ENCODE measurements around the gene CAPZA1. TPM values are rescaled to one million over a fixed set of nuclear protein-coding genes. Genes with fewer than 3 reads are reported as not detected.
A peak's percentile ranks its signal among the peaks of the same experiment; 100 is the strongest.

Gene CAPZA1
- total and polyA plus RNA-seq, 10 of the 15 experiments (the other 5 are each of a cell fraction or from before 2014, with no cell fraction given): 187 to 886 (median 278) TPM

GRCh38 chr1:112713466-112714312 lies 94.1 kb downstream of the CAPZA1 start:
- CTCF ChIA-PET: interaction anchor here (0.6 to 10.8 kb wide), 10 partner anchors 11 to 362 kb away, joined by 3 to 428 read pairs (median 10); partner anchors contain the start of gene MOV10
- FAIRE-seq (peak; percentile 80), DNase-seq (ENCODE audit: low read depth, low spot score) (no peak), ATAC-seq (peak; percentile 32)
- Histone ChIP-seq H3K4me1 (ENCODE audit: control insufficient read depth, insufficient read depth, low read length) (peaks cover 22% of the 10 kb centered on the region), H3K79me2 (ENCODE audit: control insufficient read depth, insufficient read depth, low read length) (no peaks in the 10 kb centered on the region), H3K4me3 (peak overlapping the region; percentile 79; the same call in 1 of the 2 replicates), H3K9ac (ENCODE audit: control insufficient read depth, insufficient read depth, low read length) (no peak overlapping the region; the same call in 1 of the 2 replicates), H2AFZ (ENCODE audit: control insufficient read depth, low read depth, low read length) (no peak overlapping the region; the same call in 1 of the 2 replicates), H3K36me3 (ENCODE audit: control insufficient read depth in 2 of 2, insufficient read depth in 2 of 2, low read length in 1 of 2) (no peaks in the 10 kb centered on the region), H4K20me1 (ENCODE audit: control insufficient read depth, insufficient read depth) (0 out of 2 replicates have a peak, but pooled peaks cover 3% of the 10 kb centered on the region), H3K4me2 (ENCODE audit: control insufficient read depth, insufficient read depth) (peak overlapping the region; percentile 98), H3K9me3 (replicated peaks; ENCODE audit: control insufficient read depth, insufficient read depth, low read length) (no peaks in the 10 kb centered on the region), H3K27ac (ENCODE audit: control insufficient read depth, insufficient read depth) (no peak overlapping the region), H3K27me3 (replicated peaks in 1 of 2; ENCODE audit: control insufficient read depth in 2 of 2, insufficient read depth in 2 of 2, low read length in 1 of 2) (no peaks in the 10 kb centered on the region)
- POLR2A ChIA-PET: interaction anchor here (0.5 to 1.3 kb wide), 3 partner anchors 9 to 217 kb away, joined by 3 to 6 read pairs (median 4); no protein-coding TSS in a partner anchor
- in situ Hi-C loops (cut with MboI): no loop called here
- intact Hi-C loops (cut with micrococcal nuclease; ENCODE audit: unreplicated experiment): loop anchor here (2.0 to 10.0 kb wide), 3 partner anchors 95 to 681 kb away; partner anchors contain the start of genes CAPZA1, MAGI3 and ST7L
- SMC1A ChIA-PET (ENCODE audit: uncharacterized antibody, unreplicated experiment): interaction anchor here (1.0 to 8.7 kb wide), 3 partner anchors 9 to 89 kb away, joined by 3 to 178 read pairs (median 14); no protein-coding TSS in a partner anchor
- 46% methylated on average over 14 of the region's 14 CpGs for WGBS (ENCODE audit: insufficient coverage, insufficient replicate concordance, low lambda C conversion rate, missing lambda C conversion rate)
- RAD21 ChIA-PET (ENCODE audit: unreplicated experiment): interaction anchor here (2.2 to 8.6 kb wide), 6 partner anchors 13 to 322 kb away, joined by 6 to 192 read pairs (median 20); partner anchors contain the start of gene CTTNBP2NL
- no TSS peak for BruUV-seq (replicated peaks)
- TF ChIP-seq, protein P1, sequence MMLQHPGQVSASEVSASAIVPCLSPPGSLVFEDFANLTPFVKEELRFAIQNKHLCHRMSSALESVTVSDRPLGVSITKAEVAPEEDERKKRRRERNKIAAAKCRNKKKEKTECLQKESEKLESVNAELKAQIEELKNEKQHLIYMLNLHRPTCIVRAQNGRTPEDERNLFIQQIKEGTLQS (IDR thresholded peaks at IDR 0.05; ENCODE audit: borderline replicate concordance, extremely low read depth, low read depth, low read length): no peak
- TF ChIP-seq ZNF274 (IDR thresholded peaks at IDR 0.05; ENCODE audit: insufficient read depth, insufficient read length) (no peak), CBX5 (IDR thresholded peaks at IDR 0.05; ENCODE audit: low read depth) (no peak), FOS (IDR thresholded peaks at IDR 0.05; ENCODE audit: borderline replicate concordance, extremely low read depth, insufficient read length) (no peak), PAX8 (IDR thresholded peaks at IDR 0.05) (no peak), NFIC (IDR thresholded peaks at IDR 0.05; ENCODE audit: low read depth, low read length) (no peak), CHD1 (IDR thresholded peaks at IDR 0.05; ENCODE audit: low read depth, low read length) (no peak), RUNX3 (IDR thresholded peaks at IDR 0.05; ENCODE audit: low read length) (0 out of 2 replicates have a peak, but pooled peaks have one; percentile 52), FOXK2 (IDR thresholded peaks at IDR 0.05) (no peak), POLR2AphosphoS5 (IDR thresholded peaks at IDR 0.05; ENCODE audit: low read length) (no peak), EGR1 (IDR thresholded peaks at IDR 0.05; ENCODE audit: borderline replicate concordance in 1 of 2, low read depth in 2 of 2, low read length in 2 of 2) (0 out of 3 replicates have a peak, but pooled peaks of 1 of the 2 experiments have one; percentile 20), BCL11A (IDR thresholded peaks at IDR 0.05; ENCODE audit: low read depth, low read length) (no peak), CBFB (IDR thresholded peaks at IDR 0.05; ENCODE audit: low read depth) (no peak), RAD21 (IDR thresholded peaks at IDR 0.05; ENCODE audit: insufficient read depth, low read depth, low read length) (no peak), MTA3 (IDR thresholded peaks at IDR 0.05; ENCODE audit: borderline replicate concordance, low read length) (no peak; the same call in 1 of the 2 replicates), ESRRA (IDR thresholded peaks at IDR 0.05; ENCODE audit: low read length) (no peak), ETV6 (conservative IDR thresholded peaks at IDR 0.05 in 1 of 2, IDR thresholded peaks at IDR 0.05 in 1 of 2; ENCODE audit: borderline replicate concordance in 1 of 2, low read depth in 1 of 2) (no peak), HCFC1 (IDR thresholded peaks at IDR 0.05; ENCODE audit: low read length) (no peak), NR2C1 (IDR thresholded peaks at IDR 0.05) (no peak), PBX3 (IDR thresholded peaks at IDR 0.05; ENCODE audit: insufficient replicate concordance, low read depth, low read length) (no peak), TBL1XR1 (IDR thresholded peaks at IDR 0.05; ENCODE audit: low read depth, low read length) (no peak), ZNF384 (IDR thresholded peaks at IDR 0.05; ENCODE audit: borderline replicate concordance, low read depth, low read length) (no peak), NR2C2 (IDR thresholded peaks at IDR 0.05; ENCODE audit: borderline replicate concordance, control insufficient read depth, insufficient read length, low read depth) (no peak), HDAC2 (IDR thresholded peaks at IDR 0.05) (no peak)
